Spleen (tissue), 7 donors: ENCODE data around the gene FGF21.
A peak's percentile ranks its signal among the peaks of the same experiment; 100 is the strongest.

Source experiments
- POLR2A ChIP-seq, 3 donors: fragments of 450-650 bp; IDR thresholded peaks; one replicate each; pipeline ENCODE4 v1.5.1; 2017; ENCODE audit warnings: antibody characterized with exemption in 3 of 3, mild to moderate bottlenecking in 1 of 3
- POLR2AphosphoS5 ChIP-seq, 3 donors: sonication (generic); formaldehyde crosslinking; IDR thresholded peaks; one replicate each; pipeline ENCODE4 v1.5.1; 2017; ENCODE audit warnings: antibody characterized with exemption in 3 of 3
- TF ChIP-seq, protein P1 (sequence below), 11 experiments: fragments of 200-600 bp in 7 of 11; fragments of 450-650 bp in 4 of 11; sonication (generic) in 4 of 11; IDR thresholded peaks in 8 of 11; conservative IDR thresholded peaks in 3 of 11; 1 replicate in 7 of 11; 2 replicates in 4 of 11; pipeline versions ENCODE4 v1.4.0 to v1.8.0; 2016 to 2021; ENCODE audit warnings: antibody characterized with exemption in 11 of 11, inconsistent platforms in 4 of 11, mild to moderate bottlenecking in 1 of 11
- donor health status: DM: no; HTN: no; CAD: no; lungs with moderate emphysema.
- donor health status: DM: no; HTN: no; CAD: no.
- donor health status: DM: no; HTN: no; CAD: no.

DNA sequence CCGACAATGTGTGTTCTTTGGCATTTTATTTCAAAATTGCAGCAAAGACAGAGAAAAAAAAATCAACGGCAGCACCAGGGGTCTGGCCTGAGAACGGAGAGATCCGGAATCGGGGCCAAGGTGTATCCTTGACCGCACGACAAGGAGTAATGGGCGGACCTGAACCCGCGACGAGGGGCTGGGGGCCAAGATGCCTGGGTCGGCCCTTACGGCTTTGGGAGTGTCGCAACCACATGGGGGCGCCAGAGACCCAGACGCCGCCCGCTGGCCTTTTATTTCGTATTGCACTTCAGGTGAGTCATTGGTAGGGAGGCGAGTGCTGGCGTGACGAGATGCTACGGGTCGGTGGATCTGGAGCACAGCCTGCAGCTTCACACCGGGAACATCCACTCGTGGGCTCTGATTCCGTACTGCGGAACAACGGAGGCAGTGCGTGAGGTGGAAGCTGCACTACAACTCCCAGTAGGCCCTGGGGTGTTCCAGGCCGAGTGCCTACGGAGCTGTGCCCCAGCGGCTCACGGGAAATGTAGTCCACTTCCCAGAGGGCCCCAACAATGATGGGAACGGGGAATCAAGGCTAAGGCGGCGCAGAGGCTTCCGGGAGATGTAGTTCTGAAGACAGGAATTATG lies 39.8 kb downstream of the FGF21 start:
- no peak for TF ChIP-seq POLR2A (IDR thresholded peaks at IDR 0.05)
- TF ChIP-seq, protein P1, sequence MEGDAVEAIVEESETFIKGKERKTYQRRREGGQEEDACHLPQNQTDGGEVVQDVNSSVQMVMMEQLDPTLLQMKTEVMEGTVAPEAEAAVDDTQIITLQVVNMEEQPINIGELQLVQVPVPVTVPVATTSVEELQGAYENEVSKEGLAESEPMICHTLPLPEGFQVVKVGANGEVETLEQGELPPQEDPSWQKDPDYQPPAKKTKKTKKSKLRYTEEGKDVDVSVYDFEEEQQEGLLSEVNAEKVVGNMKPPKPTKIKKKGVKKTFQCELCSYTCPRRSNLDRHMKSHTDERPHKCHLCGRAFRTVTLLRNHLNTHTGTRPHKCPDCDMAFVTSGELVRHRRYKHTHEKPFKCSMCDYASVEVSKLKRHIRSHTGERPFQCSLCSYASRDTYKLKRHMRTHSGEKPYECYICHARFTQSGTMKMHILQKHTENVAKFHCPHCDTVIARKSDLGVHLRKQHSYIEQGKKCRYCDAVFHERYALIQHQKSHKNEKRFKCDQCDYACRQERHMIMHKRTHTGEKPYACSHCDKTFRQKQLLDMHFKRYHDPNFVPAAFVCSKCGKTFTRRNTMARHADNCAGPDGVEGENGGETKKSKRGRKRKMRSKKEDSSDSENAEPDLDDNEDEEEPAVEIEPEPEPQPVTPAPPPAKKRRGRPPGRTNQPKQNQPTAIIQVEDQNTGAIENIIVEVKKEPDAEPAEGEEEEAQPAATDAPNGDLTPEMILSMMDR (IDR thresholded peaks at IDR 0.05 in 8 of 11, conservative IDR thresholded peaks at IDR 0.05 in 3 of 11): peak; percentile 89 to 97 (median 95)
- TF ChIP-seq POLR2AphosphoS5 (IDR thresholded peaks at IDR 0.05): peak; percentile 79 to 84 (median 80)
